Sigmoid colon (tissue), 7 donors: ENCODE data around the gene SYPL1. TPM values are rescaled to one million over a fixed set of nuclear protein-coding genes. Genes with fewer than 3 reads are reported as not detected.

Source experiments
- DNase-seq: peaks from one replicate; pipeline ENCODE4 v3.0.0-alpha.2; 2019
- H3K27ac ChIP-seq, 4 donors: fragments of 200-600 bp; sonication (generic); one replicate each; pipeline ENCODE4 v1.5.1; 2016 to 2019; ENCODE audit warnings: mild to moderate bottlenecking in 1 of 4
- H3K27me3 ChIP-seq, 3 donors: fragments of 200-600 bp; sonication (generic); one replicate each; pipeline ENCODE4 v1.5.1; 2019; ENCODE audit warnings: mild to moderate bottlenecking in 1 of 3
- H3K36me3 ChIP-seq, 4 donors: fragments of 200-600 bp; sonication (generic); one replicate each; pipeline ENCODE4 v1.5.1; 2016 to 2019
- H3K4me1 ChIP-seq, 4 donors: fragments of 200-600 bp; sonication (generic); one replicate each; pipeline ENCODE4 v1.5.1; 2017 to 2019
- H3K4me3 ChIP-seq, 4 donors: fragments of 200-600 bp; sonication (generic); one replicate each; pipeline ENCODE4 v1.5.1; 2017 to 2019; ENCODE audit warnings: mild to moderate bottlenecking in 2 of 4, moderate library complexity in 1 of 4
- H3K9me3 ChIP-seq, 4 donors: fragments of 200-600 bp in 3 of 4; sonication (generic) in 3 of 4; one replicate each; pipeline versions ENCODE4 v1.5.1 to v1.6.1; 2013 to 2019
- EP300 ChIP-seq, 4 donors: sonication (generic); formaldehyde crosslinking; IDR thresholded peaks; one replicate each; pipeline ENCODE4 v1.6.1; 2017; ENCODE audit warnings: antibody characterized with exemption in 4 of 4
- POLR2A ChIP-seq, 2 donors: fragments of 450-650 bp; IDR thresholded peaks; one replicate each; pipeline ENCODE4 v1.6.1; 2016; ENCODE audit warnings: antibody characterized with exemption in 2 of 2, mild to moderate bottlenecking in 2 of 2, moderate library complexity in 2 of 2
- POLR2AphosphoS5 ChIP-seq, 4 donors: sonication (generic); formaldehyde crosslinking; IDR thresholded peaks; one replicate each; pipeline ENCODE4 v1.6.1; 2017; ENCODE audit warnings: antibody characterized with exemption in 4 of 4
- WGBS, 2 donors: extraction: QIAGEN DNeasy Blood & Tissue Kit; methylation state at CpG; one replicate each; pipeline ENCODE4 v1.1.7; 2013; 5-methylcytosine and 5-hydroxymethylcytosine counted together
- intact Hi-C: fragments of 100-400 bp; cut with DNase I; formaldehyde crosslinking; loops from one replicate; pipeline ENCODE4 v1.15.1; 2023
- polyA plus RNA-seq, 3 donors: library from polyadenylated mRNA; stranded (reverse); fragments of 200-250 nt; gene quantifications; one replicate each; pipeline ENCODE4 v1.2.3, GENCODE V29; 2013
- total RNA-seq, 4 donors: library from RNA; depleted of rRNA; stranded (reverse); fragments of >200 nt; gene quantifications; one replicate each; pipeline ENCODE4 v1.1.0, GENCODE V29; 2016
- TF ChIP-seq, protein P1 (sequence below), 4 experiments: fragments of 450-650 bp in 3 of 4; fragments of 200-600 bp in 1 of 4; IDR thresholded peaks; one replicate each; pipeline ENCODE4 v1.5.1; 2016 to 2019; ENCODE audit warnings: antibody characterized with exemption in 4 of 4, mild to moderate bottlenecking in 3 of 4, moderate library complexity in 2 of 4
- donor health status: healthy with polysubstance abuse.
- donor health status: Bipolar disorder and iron deficiency.
- donor health status: healthy.

The SYPL1 gene
- total and polyA plus RNA-seq, 7 donors, result 21.0 to 184 (median 99.5) TPM

DNA sequence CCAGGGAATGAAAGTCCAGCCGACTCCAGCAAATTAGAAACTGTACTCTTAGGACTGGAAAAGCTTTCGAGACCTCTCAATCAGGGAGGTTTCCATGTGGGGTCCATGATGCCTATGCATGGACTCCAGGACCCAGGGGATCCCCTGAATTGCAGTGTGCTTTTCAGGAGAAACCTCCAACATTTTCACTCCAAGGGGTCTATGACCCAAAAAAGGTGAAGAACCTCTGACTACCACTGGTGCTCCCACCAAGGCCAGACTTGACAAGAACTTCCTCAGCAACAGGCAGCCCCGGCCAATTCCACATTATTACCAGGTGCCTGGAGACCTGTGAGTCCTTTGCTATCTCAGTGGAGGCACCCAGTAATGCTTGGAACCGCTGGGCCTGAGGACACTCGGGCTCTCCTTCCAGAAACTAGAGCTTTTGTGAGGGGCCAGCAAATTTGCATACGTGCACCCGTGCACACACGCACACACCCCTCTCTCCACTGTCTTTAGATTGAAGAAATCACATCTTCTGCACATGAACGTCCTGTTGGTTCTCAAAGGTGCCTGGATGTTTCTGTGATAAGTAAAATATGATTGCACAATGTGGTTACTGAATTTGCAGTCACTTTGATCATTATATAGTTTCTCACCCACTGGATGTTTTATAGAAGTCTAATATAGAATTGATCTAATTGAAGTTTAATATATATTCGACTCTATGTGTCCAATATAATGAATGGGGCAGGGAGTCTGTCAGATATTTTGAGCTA lies 54.7 kb downstream of the SYPL1 start:
- H3K27ac ChIP-seq, result peak overlapping the region in 3 of 4 donors; percentile 68 to 89 (median 72)
- intact Hi-C loops, result loop anchor here (1.0 to 10.0 kb wide), 2 partner anchors 97 to 367 kb away; no protein-coding TSS in a partner anchor
- TF ChIP-seq, protein P1, sequence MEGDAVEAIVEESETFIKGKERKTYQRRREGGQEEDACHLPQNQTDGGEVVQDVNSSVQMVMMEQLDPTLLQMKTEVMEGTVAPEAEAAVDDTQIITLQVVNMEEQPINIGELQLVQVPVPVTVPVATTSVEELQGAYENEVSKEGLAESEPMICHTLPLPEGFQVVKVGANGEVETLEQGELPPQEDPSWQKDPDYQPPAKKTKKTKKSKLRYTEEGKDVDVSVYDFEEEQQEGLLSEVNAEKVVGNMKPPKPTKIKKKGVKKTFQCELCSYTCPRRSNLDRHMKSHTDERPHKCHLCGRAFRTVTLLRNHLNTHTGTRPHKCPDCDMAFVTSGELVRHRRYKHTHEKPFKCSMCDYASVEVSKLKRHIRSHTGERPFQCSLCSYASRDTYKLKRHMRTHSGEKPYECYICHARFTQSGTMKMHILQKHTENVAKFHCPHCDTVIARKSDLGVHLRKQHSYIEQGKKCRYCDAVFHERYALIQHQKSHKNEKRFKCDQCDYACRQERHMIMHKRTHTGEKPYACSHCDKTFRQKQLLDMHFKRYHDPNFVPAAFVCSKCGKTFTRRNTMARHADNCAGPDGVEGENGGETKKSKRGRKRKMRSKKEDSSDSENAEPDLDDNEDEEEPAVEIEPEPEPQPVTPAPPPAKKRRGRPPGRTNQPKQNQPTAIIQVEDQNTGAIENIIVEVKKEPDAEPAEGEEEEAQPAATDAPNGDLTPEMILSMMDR (IDR thresholded peaks at IDR 0.05), result no peak
- TF ChIP-seq POLR2A (IDR thresholded peaks at IDR 0.05) (no peak), EP300 (IDR thresholded peaks at IDR 0.05) (no peak), POLR2AphosphoS5 (IDR thresholded peaks at IDR 0.05) (no peak)
- WGBS, 2 donors, result 65 to 71% methylated on average over 10 of the region's 10 CpGs
- H3K4me1 ChIP-seq, result peaks cover 0 to 54% (median 37%) of the 10 kb centered on the region in 4 donors
- H3K36me3 ChIP-seq, result no peaks in the 10 kb centered on the region
- H3K9me3 ChIP-seq, result no peaks in the 10 kb centered on the region
- H3K4me3 ChIP-seq, result no peak overlapping the region
- DNase-seq, result peak; percentile 63
- H3K27me3 ChIP-seq, result no peaks in the 10 kb centered on the region

DNA sequence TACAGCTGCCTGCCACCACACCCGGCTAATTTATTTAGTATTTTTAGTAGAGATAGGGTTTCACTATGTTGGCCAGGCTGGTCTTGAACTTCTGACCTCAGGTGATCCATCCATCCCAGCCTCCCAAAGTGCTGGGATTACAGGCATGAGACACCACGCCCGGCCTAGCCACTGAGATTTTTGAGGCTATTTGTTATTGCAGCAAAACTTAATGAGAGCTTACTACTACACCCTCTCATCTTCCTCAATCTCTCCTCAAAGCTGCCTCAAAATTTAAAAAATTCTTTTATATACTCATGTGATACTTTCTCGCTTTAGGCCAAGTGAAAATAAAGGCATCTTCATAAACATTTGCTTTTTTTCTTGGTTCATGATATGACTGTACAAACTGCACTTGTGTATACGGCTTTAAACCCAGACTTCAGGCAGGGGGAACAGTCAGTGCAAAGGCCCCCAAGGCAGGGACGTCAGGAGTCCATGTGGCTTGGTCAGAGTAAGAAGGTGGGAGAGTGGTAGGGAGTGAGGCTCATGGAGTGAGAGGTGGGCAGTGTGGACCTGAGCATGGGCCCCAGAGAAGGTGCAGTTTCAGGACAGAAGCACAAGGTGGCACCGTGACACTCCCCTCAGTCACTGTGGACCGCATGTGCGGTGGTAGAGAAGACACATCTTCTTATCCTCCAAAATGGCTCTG lies 55.5 kb downstream of the SYPL1 start:
- no peaks in the 10 kb centered on the region for H3K36me3 ChIP-seq
- H3K4me3 ChIP-seq, result no peak overlapping the region
- TF ChIP-seq POLR2A (IDR thresholded peaks at IDR 0.05), result no peak
- TF ChIP-seq EP300 (IDR thresholded peaks at IDR 0.05), result no peak
- peak in 1 of 4 donors; percentile 15 for TF ChIP-seq POLR2AphosphoS5 (IDR thresholded peaks at IDR 0.05)
- TF ChIP-seq, protein P1 (IDR thresholded peaks at IDR 0.05), result peak; percentile 80 to 94 (median 86)
- intact Hi-C loops, result loop anchor here (1.0 to 10.0 kb wide), 2 partner anchors 98 to 368 kb away; no protein-coding TSS in a partner anchor
- WGBS, 2 donors, result 39 to 52% methylated on average over 9 of the region's 9 CpGs
- H3K9me3 ChIP-seq, result no peaks in the 10 kb centered on the region
- peak; percentile 90 for DNase-seq
- H3K27me3 ChIP-seq, result no peaks in the 10 kb centered on the region
- H3K4me1 ChIP-seq, result peaks cover 0 to 49% (median 36%) of the 10 kb centered on the region in 4 donors
- peak overlapping the region in 2 of 4 donors; percentile 72 to 89 for H3K27ac ChIP-seq

DNA sequence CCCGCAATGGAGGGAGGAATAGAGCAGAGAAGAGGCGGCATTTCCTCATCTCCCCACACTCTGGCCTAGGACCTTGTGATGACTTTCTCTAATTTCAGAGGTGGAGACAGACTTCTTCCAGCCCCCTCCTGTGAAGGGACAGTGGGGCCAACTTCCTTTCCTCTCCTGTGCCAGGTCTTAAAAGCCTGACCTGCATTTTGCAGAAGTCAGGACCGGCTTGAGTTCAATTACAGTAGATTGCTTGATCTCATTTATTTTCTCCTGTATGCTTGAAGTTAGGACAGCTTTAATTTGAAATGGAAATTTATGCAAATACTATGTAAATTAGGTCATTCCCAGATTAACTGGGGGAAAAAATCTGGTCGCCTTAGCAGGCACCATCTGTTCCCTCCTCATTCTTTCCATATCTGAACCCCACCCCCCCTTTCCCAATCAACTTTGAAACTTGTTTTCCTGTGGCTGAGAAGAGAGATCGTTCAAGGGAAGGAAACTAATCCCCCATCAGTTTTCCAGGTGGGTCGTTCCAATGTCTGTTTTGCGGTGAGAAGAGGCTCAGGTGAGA lies 57.1 kb downstream of the SYPL1 start:
- Histone ChIP-seq H3K36me3 (no peaks in the 10 kb centered on the region), H3K27me3 (no peaks in the 10 kb centered on the region), H3K9me3 (no peaks in the 10 kb centered on the region), H3K4me1 (peaks cover 0 to 53% (median 47%) of the 10 kb centered on the region in 4 donors), H3K27ac (no peak overlapping the region), H3K4me3 (no peak overlapping the region)
- DNase-seq, result peak; percentile 28
- TF ChIP-seq POLR2AphosphoS5 (IDR thresholded peaks at IDR 0.05), result no peak
- TF ChIP-seq POLR2A (IDR thresholded peaks at IDR 0.05), result no peak
- TF ChIP-seq EP300 (IDR thresholded peaks at IDR 0.05), result no peak
- TF ChIP-seq, protein P1 (IDR thresholded peaks at IDR 0.05), result no peak
- intact Hi-C loops, result loop anchor here (10.0 kb wide), 1 partner anchor 370 kb away; no protein-coding TSS in a partner anchor
- 86% methylated on average over 7 of the region's 7 CpGs for WGBS, 2 donors

DNA sequence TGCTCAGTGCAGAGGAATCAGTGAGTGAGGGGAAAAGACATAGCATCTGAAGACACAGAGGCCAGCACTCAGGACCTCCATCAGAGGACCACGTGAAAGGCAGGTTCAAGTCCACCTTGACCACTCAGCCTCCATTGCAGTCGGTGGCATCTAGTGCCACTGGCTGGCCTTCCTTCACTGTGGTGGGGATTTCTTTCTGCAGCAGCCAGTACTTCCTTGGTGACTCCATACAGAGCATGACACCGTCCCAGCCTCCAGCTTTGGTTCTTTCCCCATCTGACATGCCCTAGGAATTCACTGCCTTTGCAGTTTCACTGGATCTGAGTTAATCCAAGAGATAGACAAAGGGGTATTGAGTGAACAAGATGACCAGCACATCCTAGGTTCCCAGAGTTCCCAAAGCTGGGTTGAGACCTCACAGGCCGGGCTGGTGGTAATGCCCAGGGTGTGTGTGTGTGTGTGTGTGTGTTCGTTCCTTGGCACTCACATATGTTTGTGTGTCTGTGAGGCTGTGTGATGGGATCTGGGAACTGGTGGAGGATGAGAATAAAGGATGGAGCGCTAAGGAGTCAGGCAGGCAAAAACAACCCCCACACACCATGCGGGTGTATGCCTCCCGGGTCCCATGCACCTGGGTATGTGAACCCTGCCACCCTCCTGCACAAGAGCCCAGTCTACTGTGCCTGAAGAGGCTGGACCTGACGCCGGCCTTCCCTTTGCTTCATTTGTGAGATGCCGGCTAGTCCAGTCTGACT lies 57.8 kb downstream of the SYPL1 start:
- Histone ChIP-seq H3K9me3 (no peaks in the 10 kb centered on the region), H3K27ac (no peak overlapping the region), H3K27me3 (no peaks in the 10 kb centered on the region), H3K4me3 (no peak overlapping the region), H3K4me1 (peaks cover 0 to 55% (median 46%) of the 10 kb centered on the region in 4 donors), H3K36me3 (no peaks in the 10 kb centered on the region)
- DNase-seq, result peak; percentile 37
- intact Hi-C loops, result loop anchor here (10.0 kb wide), 1 partner anchor 370 kb away; no protein-coding TSS in a partner anchor
- 92 to 93% methylated on average over 11 of the region's 11 CpGs for WGBS, 2 donors
- no peak for TF ChIP-seq POLR2AphosphoS5 (IDR thresholded peaks at IDR 0.05)
- TF ChIP-seq EP300 (IDR thresholded peaks at IDR 0.05), result no peak
- no peak for TF ChIP-seq POLR2A (IDR thresholded peaks at IDR 0.05)
